HG02884 (cell line): ENCODE data around the gene TMEM168.

Source experiments
- ATAC-seq: cut with Tn5 transposase; IDR thresholded peaks from one replicate; pipeline ENCODE4 v1.9.1; 2021; ENCODE audit warnings: mild to moderate bottlenecking, moderate library complexity; ENCODE audit not compliant: unreplicated experiment

TMEM168 gene

GRCh38 chr7:112726076-112726475, 64.1 kb downstream of the TMEM168 start:
- no peak for ATAC-seq

GRCh38 chr7:112723416-112723815, 66.8 kb downstream of the TMEM168 start:
- no peak for ATAC-seq

- ATAC-seq, result no peak
These were observed 68.8 kb downstream of the TMEM168 start for GRCh38 chr7:112721366-112721765.

- no peak for ATAC-seq
These were observed 74.7 kb downstream of the TMEM168 start for GRCh38 chr7:112715525-112715924.

GRCh38 chr7:112714917-112715316, 75.3 kb downstream of the TMEM168 start:
- ATAC-seq, result no peak
